ENCODE results near the gene ANXA11.

DNA sequence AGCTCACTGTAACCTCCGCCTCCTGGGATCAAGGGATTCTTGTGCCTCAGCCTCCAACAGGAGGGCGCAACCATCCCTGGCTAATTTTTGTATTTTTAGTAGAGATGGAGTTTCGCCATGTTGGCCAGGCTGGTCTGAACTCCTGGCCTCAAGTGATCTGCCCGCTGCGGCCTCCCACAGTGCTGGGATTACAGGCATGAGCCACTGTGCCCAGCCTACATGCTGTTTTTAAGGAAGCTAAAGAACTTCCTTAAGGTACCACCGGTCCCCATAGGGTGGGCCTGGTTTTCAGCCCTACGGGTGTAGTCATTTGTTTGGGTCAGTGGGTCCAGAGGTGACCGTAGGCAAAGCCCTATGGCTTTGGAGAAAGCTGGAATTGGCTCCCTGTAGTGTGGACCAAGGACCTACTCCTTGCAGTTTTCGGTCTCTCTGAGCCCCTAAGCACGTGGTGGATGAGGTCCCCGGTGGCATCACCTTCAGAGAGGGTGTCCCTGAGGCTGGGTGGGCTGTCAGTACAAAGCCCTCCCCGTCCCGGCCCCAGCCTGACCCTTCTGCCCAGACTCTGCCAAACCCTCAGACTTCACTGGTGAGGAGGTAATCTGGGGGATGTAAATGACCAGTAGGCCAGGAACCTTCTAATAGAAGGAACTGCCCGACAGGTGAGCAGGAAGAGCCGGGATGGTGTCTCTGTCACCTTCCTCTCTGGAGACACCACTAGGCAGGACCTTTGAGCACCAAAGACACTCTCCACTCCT is 30.5 kb downstream of the ANXA11 start:
- TF ChIP-seq, protein P1, sequence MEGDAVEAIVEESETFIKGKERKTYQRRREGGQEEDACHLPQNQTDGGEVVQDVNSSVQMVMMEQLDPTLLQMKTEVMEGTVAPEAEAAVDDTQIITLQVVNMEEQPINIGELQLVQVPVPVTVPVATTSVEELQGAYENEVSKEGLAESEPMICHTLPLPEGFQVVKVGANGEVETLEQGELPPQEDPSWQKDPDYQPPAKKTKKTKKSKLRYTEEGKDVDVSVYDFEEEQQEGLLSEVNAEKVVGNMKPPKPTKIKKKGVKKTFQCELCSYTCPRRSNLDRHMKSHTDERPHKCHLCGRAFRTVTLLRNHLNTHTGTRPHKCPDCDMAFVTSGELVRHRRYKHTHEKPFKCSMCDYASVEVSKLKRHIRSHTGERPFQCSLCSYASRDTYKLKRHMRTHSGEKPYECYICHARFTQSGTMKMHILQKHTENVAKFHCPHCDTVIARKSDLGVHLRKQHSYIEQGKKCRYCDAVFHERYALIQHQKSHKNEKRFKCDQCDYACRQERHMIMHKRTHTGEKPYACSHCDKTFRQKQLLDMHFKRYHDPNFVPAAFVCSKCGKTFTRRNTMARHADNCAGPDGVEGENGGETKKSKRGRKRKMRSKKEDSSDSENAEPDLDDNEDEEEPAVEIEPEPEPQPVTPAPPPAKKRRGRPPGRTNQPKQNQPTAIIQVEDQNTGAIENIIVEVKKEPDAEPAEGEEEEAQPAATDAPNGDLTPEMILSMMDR (IDR thresholded peaks at IDR 0.05), result no peak
- no peak for TF ChIP-seq POLR2A (IDR thresholded peaks at IDR 0.05)
